HL-60 (cell line): Measurements from ENCODE around the gene PROCA1.

ENCODE experiments used
- DNase-seq, 2 experiments: peaks; one replicate each; pipeline ENCODE4 v3.0.0-alpha.2; 2010 to 2020; ENCODE audit warnings: low read depth in 1 of 2, low spot score in 1 of 2
- H3K27ac ChIP-seq: fragments of 250-450 bp; sonication (Bioruptor Pico); replicated peaks from 2 replicates; pipeline ENCODE4 v1.5.1; 2020; ENCODE audit warnings: mild to moderate bottlenecking, moderate library complexity
- H3K27me3 ChIP-seq: fragments of 250-450 bp; sonication (Bioruptor Pico); 2 replicates; pipeline ENCODE4 v1.5.1; 2021; ENCODE audit warnings: mild to moderate bottlenecking, moderate library complexity; ENCODE audit not compliant: insufficient read depth, poor library complexity, severe bottlenecking
- H3K4me3 ChIP-seq: replicated peaks from 2 replicates; pipeline ENCODE4 v1.5.1; 2011; ENCODE audit warnings: mild to moderate bottlenecking, control low read depth, low read length; ENCODE audit not compliant: insufficient read depth
- CTCF ChIP-seq: IDR thresholded peaks from one replicate; pipeline ENCODE4 v1.5.1; 2011; ENCODE audit warnings: low read length, control low read depth, inconsistent platforms; ENCODE audit not compliant: insufficient read depth
- GABPA ChIP-seq: IDR thresholded peaks from 2 replicates; pipeline ENCODE4 v1.6.1; 2012; ENCODE audit warnings: low read depth
- POLR2AphosphoS5 ChIP-seq: IDR thresholded peaks from 2 replicates; pipeline ENCODE4 v1.6.1; 2012; ENCODE audit warnings: low read depth
- REST ChIP-seq: IDR thresholded peaks from 2 replicates; pipeline ENCODE4 v1.6.1; 2012; ENCODE audit warnings: low read depth; ENCODE audit not compliant: insufficient replicate concordance
- SPI1 ChIP-seq: IDR thresholded peaks from 2 replicates; pipeline ENCODE4 v1.6.1; 2012; ENCODE audit warnings: low read depth, mild to moderate bottlenecking, borderline replicate concordance

The PROCA1 gene

GRCh38 chr17:28728364-28729200 is 16.9 kb upstream of the PROCA1 start, which contains the start of gene NEK8:
NEK8 (plus strand) TSS chr17:28728788; CDS start chr17:28728814, 26 bp downstream.
- TF ChIP-seq SPI1 (peak; percentile 66; the same call in 1 of the 2 replicates), GABPA (0 out of 2 replicates have a peak, but pooled peaks have one; percentile 27), REST (no peak), POLR2AphosphoS5 (peak; percentile 61)
- Histone ChIP-seq H3K4me3 (peak within 1 kb of the TSS; percentile 77), H3K27me3 (no peaks in the 10 kb centered on the region), H3K27ac (peak within 1 kb of the TSS; percentile 93)
- peak; percentile 95 to 96 for DNase-seq

- Histone ChIP-seq H3K4me3 (peak overlapping the region; percentile 68), H3K27me3 (no peaks in the 10 kb centered on the region), H3K27ac (peak overlapping the region; percentile 93)
- TF ChIP-seq GABPA: no peak
- TF ChIP-seq CTCF: peak; percentile 94
- 0 out of 2 replicates have a peak, but pooled peaks have one; percentile 22 for TF ChIP-seq POLR2AphosphoS5
- peak; percentile 94 to 96 for DNase-seq
Measured at GRCh38 chr17:28726627-28727491, 15.2 kb upstream of the PROCA1 start.

- Histone ChIP-seq H3K27ac (peak within 1 kb of the TSS; percentile 93), H3K4me3 (peak within 1 kb of the TSS; percentile 68), H3K27me3 (no peaks in the 10 kb centered on the region)
- peak in 1 of 2 experiments; percentile 74 for DNase-seq
- TF ChIP-seq SPI1 (no peak), POLR2AphosphoS5 (no peak), GABPA (no peak), REST (no peak), CTCF (no peak)
Measured at GRCh38 chr17:28726226-28726626, 14.5 kb upstream of the PROCA1 start, which contains the start of gene TLCD1. TLCD1 (minus strand) TSS chr17:28726233; CDS start chr17:28726097, 136 bp downstream.
